ENCODE measurements around the gene GATA5.

GRCh38 chr20:62494537-62494936 is 18.7 kb upstream of the GATA5 start:
- no peak for TF ChIP-seq CREB1 (IDR thresholded peaks at IDR 0.05; ENCODE audit: low read depth)
- TF ChIP-seq EGR1 (IDR thresholded peaks at IDR 0.05), result no peak
- TF ChIP-seq EP300 (IDR thresholded peaks at IDR 0.05; ENCODE audit: borderline replicate concordance), result no peak
- TF ChIP-seq REST (IDR thresholded peaks at IDR 0.05; ENCODE audit: low read depth), result no peak
- no peak for TF ChIP-seq MAX (IDR thresholded peaks at IDR 0.05)
- no peak for TF ChIP-seq TCF12 (IDR thresholded peaks at IDR 0.05; ENCODE audit: low read depth)
- TF ChIP-seq NFIC (IDR thresholded peaks at IDR 0.05), result no peak
- TF ChIP-seq CEBPB (IDR thresholded peaks at IDR 0.05), result no peak
